Urinary bladder (tissue), 4 donors: ENCODE results near the gene OTUD7B. TPM values are rescaled to one million over a fixed set of nuclear protein-coding genes. Genes with fewer than 3 reads are reported as not detected.

Source experiments
- DNase-seq: peaks from one replicate; pipeline ENCODE4 v3.0.0-alpha.2; 2015; ENCODE audit errors: extremely low spot score
- H3K27ac ChIP-seq: one replicate; pipeline ENCODE4 v1.5.1; 2013; ENCODE audit warnings: low read depth, mild to moderate bottlenecking, moderate library complexity
- H3K36me3 ChIP-seq: one replicate; pipeline ENCODE4 v1.6.1; 2013; ENCODE audit warnings: mild to moderate bottlenecking, moderate library complexity; ENCODE audit not compliant: insufficient read depth
- H3K4me1 ChIP-seq: one replicate; pipeline ENCODE4 v1.6.1; 2013; ENCODE audit warnings: mild to moderate bottlenecking, moderate library complexity; ENCODE audit not compliant: insufficient read depth
- H3K4me3 ChIP-seq: one replicate; pipeline ENCODE4 v1.5.1; 2013; ENCODE audit warnings: low read depth, low read length
- WGBS: extraction: QIAGEN DNeasy Blood & Tissue Kit; methylation state at CpG from one replicate; pipeline ENCODE4 v1.1.7; 2013; 5-methylcytosine and 5-hydroxymethylcytosine counted together
- polyA plus RNA-seq: library from polyadenylated mRNA; stranded (reverse); fragments of 200-250 nt; gene quantifications from one replicate; pipeline ENCODE4 v1.2.3, GENCODE V29; 2013
- total RNA-seq: library from RNA; depleted of rRNA; stranded (reverse); fragments of >200 nt; gene quantifications from one replicate; pipeline ENCODE4 v1.2.3, GENCODE V29; 2014
- donor health status: healthy with polysubstance abuse.
- donor health status: healthy.

OTUD7B gene
- total and polyA plus RNA-seq, 2 donors, result 9.2 to 20.9 TPM

DNA sequence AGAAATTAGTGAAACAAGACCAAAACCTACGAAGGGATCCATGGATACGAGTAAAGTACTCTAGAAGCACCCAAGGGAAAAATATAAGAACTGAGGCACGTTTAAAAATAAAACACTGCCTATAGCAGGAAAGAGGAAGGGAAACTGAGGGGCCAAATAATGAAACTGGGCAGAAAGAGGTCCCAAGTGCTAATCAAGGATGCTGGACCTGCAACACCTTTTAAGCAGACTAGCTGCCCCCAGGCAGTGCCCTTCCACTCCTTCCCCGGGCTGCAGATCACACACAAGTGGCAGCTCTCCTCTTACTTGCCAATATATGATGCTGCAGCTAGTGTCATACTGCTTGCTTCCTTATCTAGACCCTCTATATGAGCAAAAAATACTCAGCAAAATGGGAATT, 7.6 kb upstream of the OTUD7B start:
- Histone ChIP-seq H3K4me3 (no peak overlapping the region), H3K36me3 (no peaks in the 10 kb centered on the region), H3K4me1 (peaks cover 1% of the 10 kb centered on the region), H3K27ac (no peak overlapping the region)
- DNase-seq, result no peak
- 86% methylated on average over 4 of the region's 4 CpGs for WGBS

DNA sequence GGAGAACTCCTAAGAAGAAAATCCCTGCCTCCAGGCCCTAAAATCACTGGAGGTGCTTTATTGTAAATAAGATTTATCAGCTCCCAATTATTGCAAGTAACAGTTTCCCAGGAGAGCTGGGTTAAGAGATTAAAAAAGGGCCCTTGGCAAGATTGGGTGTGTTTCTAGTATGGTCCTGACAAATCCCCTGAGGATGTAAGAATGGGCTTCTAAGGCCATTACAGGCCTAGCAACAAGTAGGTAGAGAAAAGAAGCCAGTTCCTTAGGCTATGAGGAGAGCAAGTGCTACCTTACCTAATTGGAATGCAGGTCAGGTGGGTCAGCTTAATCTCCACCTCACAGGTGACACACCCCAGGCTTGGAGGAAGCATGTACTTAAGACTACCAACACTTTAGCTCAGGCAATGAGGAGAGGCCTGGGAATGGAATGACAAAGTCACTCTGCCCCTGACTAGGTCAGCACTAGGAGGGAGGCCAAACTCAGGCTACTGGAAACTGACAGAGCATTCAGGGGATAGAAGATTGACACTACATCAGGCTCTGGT, 6.8 kb upstream of the OTUD7B start:
- DNase-seq, result no peak
- Histone ChIP-seq H3K27ac (no peak overlapping the region), H3K4me1 (peaks cover 1% of the 10 kb centered on the region), H3K4me3 (no peak overlapping the region), H3K36me3 (no peaks in the 10 kb centered on the region)

DNA sequence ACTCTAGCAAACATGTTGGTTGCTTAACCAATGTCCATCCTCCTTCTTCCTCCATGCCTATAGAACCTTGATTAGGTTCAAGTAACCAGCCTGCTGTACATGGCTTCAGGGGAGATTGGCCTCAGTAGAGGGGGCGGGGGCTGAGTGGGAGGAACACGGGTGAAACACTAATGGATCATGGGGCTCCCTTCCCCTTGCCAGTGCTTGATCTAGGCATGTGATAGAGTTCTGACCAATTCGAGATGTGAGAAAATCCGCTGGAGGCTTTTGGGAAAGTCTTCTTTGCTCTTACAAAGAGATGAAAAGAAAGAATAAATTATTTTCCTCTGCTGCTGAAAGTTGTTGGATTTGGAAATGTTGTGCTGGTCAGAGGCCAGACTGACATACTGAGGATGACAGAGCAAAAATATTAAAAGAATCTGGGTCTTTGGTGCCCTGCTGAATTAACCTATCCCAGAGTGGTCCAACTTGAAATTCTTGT, 5.2 kb upstream of the OTUD7B start:
- Histone ChIP-seq H3K4me3 (no peak overlapping the region), H3K4me1 (no peaks in the 10 kb centered on the region), H3K36me3 (no peaks in the 10 kb centered on the region), H3K27ac (no peak overlapping the region)
- no peak for DNase-seq
- WGBS, result 73% methylated on average over 4 of the region's 4 CpGs

DNA sequence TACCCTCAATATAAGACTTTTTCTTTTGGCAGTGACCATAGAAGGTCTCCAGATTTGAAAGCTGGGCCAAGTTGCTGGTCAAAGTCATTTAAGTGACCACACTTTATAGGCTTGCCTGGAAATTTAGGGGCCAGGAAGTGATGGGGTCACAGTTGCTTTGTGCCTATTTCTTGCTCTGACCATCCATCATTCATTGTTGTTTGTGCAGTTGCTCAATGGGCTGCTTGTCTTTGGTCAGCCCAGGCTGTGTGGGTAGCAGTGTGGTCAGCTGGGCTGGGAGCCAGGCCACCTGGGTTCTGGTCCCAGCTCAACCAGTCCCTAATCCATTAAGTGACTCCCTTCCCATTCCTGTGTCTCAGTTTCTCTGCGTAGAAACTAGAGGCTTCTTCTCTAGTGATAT, 2.1 kb upstream of the OTUD7B start:
- Histone ChIP-seq H3K4me1 (peaks cover 2% of the 10 kb centered on the region), H3K4me3 (no peak overlapping the region), H3K36me3 (no peaks in the 10 kb centered on the region), H3K27ac (no peak overlapping the region)
- 88% methylated on average over 1 of the region's 1 CpG for WGBS
- no peak for DNase-seq

DNA sequence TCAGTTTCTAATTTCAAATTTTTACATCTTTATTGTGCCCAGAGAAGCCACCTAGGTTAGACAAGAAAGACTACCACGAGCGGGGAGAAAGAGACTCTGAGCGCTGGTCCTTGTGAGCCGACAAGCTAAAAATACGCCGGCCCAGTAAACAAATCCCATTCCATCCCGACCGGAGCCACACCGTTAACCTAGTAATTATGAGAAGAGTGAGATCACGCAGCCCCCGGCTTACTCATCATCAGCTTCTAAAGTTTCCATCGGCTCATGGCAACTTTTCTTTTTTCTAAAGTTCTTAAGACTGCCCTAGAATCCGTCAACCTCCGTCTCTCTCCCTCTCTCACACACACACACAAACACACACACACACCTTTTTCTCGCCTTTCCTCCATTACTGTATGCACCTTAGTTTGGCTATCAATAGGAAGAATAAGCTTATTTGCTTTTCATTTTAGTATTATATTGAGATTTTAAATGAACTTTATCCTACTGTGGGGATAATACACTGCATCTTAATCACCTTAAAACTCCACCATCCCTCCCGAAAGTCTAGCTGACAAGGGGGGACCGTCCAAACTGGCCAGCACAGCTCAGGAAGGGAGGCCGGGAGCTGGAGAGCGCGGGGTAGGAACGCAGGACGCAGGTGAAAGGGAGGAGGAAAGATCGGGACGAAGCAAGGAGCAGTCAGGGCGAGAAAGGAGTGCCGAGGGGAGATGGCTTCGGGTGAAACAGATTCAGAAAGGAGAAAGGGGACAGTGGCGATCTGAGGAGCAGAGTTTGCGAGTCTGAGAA, 728 bp downstream of the OTUD7B start:
- WGBS, result 0% methylated on average over 29 of the region's 29 CpGs
- peak overlapping the region; percentile 76 for H3K4me3 ChIP-seq
- DNase-seq, result peak; percentile 51
- peaks cover 2% of the 10 kb centered on the region for H3K4me1 ChIP-seq
- peak overlapping the region; percentile 92 for H3K27ac ChIP-seq
- peaks cover 2% of the 10 kb centered on the region for H3K36me3 ChIP-seq

DNA sequence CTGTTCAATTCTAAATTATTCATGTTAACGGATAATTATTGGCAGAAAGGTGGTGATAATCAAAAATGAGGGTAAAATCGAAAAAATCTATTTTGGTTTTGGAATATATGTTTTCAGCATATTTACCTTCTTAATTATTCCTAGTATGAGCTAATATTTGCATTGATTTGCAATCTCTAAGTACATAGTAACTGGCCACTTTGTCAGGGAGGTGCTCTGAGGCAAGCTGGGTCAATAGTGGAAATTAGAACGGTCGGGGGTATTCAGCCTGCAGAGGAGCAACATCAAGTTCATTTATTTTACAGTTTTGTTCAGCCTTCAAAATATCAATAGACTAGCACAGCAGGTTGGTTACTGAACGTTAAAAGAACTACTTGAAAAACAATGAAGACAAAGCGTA, 1.8 kb downstream of the OTUD7B start:
- WGBS, result 39% methylated on average over 6 of the region's 6 CpGs
- peaks cover 2% of the 10 kb centered on the region for H3K36me3 ChIP-seq
- no peak overlapping the region for H3K27ac ChIP-seq
- DNase-seq, result no peak
- peaks cover 2% of the 10 kb centered on the region for H3K4me1 ChIP-seq
- peak overlapping the region; percentile 76 for H3K4me3 ChIP-seq

DNA sequence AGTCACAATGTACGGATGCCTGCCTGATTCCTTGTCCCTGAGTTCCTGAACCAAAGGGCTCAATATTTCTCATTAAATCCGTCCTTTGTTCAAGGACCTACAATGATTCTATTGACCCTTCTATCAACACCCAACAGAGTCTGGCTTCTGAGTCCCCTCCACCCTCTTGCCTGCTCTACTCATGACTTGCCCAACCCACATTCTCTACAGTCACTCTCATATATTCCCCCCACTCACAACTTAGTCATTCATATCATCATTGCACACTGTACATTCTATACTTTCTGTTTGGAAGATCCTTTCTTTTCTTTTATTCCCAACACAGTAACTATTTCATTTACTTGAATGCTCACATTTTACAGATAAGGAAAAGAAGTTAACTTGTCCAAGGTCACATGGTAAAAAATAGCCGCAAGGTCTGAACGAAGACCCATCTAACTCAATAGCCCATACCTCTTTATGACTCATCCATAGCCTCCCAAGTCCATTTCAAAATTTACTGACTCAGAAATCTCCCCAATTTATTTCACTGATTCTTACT, 3.6 kb downstream of the OTUD7B start:
- 91% methylated on average over 4 of the region's 4 CpGs for WGBS
- no peak for DNase-seq
- no peak overlapping the region for H3K4me3 ChIP-seq
- no peak overlapping the region for H3K27ac ChIP-seq
- H3K4me1 ChIP-seq, result peaks cover 2% of the 10 kb centered on the region
- H3K36me3 ChIP-seq, result peaks cover 2% of the 10 kb centered on the region

DNA sequence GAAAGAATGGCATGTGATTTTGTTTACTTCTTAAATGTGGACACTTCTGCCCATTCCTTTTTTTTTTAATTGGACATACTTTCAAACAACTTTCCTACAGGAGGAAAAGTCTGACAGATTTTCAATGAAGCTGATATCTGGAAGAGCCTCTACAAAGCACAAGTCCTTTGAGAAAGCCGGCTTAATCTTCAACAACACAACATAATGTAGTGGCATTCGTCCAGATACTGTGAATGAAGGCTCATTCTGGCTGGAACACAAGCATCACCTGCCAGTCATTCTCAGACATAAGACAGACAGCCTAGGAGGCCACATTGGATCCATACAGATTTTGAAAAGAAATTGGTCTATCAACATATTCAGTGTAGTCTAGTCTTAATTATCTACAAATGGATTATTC, 4.9 kb downstream of the OTUD7B start:
- H3K4me1 ChIP-seq, result peaks cover 2% of the 10 kb centered on the region
- DNase-seq, result no peak
- WGBS, result 81% methylated on average over 2 of the region's 2 CpGs
- H3K4me3 ChIP-seq, result no peak overlapping the region
- H3K36me3 ChIP-seq, result peaks cover 2% of the 10 kb centered on the region
- no peak overlapping the region for H3K27ac ChIP-seq

DNA sequence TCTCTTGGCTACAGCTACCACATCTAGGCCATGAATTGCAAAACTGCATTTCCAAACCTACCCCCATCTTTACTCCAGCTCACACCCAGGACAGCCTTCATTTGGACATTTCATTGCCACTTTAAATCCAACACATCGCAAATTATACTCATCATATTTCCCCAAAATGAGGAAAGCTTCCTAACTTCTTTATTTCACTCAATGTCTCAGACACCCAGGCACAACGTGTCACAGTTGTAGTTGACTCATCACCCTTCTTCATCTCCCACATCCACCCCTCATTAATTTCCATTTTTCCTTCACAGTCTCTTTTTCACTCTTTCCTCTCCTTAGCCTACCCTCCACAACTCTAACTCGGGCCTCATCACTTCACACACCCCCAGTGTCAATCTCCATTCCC, 6.7 kb downstream of the OTUD7B start:
- no peak for DNase-seq
- 93% methylated on average over 3 of the region's 3 CpGs for WGBS
- Histone ChIP-seq H3K4me3 (no peak overlapping the region), H3K36me3 (peaks cover 6% of the 10 kb centered on the region), H3K4me1 (peaks cover 2% of the 10 kb centered on the region), H3K27ac (no peak overlapping the region)

DNA sequence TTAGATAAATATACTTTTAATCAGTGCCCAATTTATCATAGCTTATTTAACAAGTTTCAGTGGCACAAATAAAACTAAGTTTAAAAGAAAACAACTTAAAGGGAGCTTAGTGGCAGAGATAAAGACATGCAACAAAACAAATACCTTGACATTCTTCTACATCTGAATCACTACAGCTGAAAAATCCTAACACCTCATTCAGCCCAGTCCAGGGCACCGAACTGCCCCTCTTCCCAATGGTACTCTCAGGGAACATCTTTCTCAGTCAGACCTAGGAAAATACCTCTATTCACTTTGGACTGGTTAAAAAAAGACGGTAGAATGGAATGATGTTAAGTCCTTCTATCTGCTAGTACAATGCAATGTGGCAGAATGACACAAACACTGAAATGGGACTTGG, 8.3 kb downstream of the OTUD7B start:
- H3K4me1 ChIP-seq, result peaks cover 1% of the 10 kb centered on the region
- no peak for DNase-seq
- H3K4me3 ChIP-seq, result no peak overlapping the region
- peaks cover 6% of the 10 kb centered on the region for H3K36me3 ChIP-seq
- 80% methylated on average over 2 of the region's 2 CpGs for WGBS
- no peak overlapping the region for H3K27ac ChIP-seq

DNA sequence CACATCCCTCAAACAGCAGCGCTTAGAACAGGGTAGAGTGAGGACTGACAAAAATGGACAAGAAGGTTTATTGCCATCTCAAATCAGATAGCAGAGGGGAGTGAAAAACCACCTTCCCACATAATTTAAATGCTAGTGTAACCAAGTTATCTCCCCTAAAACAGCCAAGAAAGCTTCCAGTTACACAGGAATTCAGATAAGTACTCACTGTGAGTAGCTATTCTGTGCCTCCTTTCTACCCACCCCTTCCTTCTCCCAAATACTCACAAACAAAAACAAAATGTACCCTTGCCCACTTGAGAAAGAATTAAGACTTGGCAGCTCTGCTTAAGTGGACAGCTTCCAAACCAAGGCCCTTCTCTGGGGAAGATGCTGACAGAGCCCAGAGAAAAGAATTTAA, 9.1 kb downstream of the OTUD7B start:
- Histone ChIP-seq H3K36me3 (peaks cover 6% of the 10 kb centered on the region), H3K4me3 (no peak overlapping the region), H3K4me1 (peaks cover 1% of the 10 kb centered on the region), H3K27ac (no peak overlapping the region)
- no peak for DNase-seq
- 86% methylated on average over 1 of the region's 1 CpG for WGBS

DNA sequence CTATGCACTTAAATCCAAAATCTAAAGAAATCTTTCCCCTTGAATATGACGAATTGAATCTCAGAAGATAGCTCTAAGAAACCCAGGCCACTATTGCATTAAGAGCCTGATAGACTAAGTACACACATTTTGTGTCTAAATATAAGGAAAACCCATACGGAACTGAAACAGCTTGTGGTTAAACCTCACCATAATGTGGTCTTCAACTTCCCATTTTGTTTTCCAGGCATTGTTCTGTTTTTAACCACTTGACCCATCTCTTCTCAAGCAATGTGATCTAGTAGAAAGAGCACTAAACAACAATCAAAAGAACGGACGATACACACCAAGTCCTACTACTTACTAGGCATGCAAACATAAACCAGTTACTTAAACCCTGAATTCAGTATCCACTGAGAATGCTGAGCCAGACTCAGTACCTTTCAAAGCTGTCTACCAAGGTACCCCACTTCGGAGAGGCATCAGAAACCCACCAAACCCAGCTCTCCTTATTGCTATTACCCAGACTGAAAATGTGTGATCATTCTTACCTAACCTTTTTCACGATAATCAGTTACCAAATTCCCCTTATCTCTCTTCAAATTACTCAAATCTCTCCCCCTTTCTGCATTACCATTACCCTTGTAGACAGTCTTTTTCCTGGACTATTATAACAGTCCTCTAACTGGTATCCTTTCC, 12.8 kb downstream of the OTUD7B start:
- Histone ChIP-seq H3K36me3 (peaks cover 4% of the 10 kb centered on the region), H3K27ac (no peak overlapping the region), H3K4me1 (peaks cover 1% of the 10 kb centered on the region), H3K4me3 (no peak overlapping the region)
- DNase-seq, result no peak
- WGBS, result 83% methylated on average over 6 of the region's 6 CpGs

DNA sequence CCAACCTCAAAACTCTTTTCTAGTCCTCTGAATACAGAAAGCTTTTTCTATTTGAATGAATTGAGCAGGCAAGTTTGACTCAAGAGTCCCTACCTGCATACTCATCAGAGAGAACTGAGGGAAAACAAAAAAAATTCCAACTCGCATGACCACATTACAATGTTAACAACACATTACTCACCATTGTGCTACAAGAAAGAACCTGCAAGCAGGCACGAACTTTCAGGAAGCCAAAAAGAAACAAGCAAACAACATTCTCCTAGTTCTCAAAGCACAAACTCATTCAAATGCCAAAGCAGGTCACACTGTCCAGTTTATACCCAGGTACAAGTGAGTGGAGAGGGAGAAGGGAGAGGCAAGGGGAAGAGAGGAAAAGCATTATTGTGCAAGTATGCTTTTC, 14.6 kb downstream of the OTUD7B start:
- 67% methylated on average over 2 of the region's 2 CpGs for WGBS
- Histone ChIP-seq H3K4me3 (no peak overlapping the region), H3K4me1 (peaks cover 1% of the 10 kb centered on the region), H3K36me3 (peaks cover 4% of the 10 kb centered on the region), H3K27ac (no peak overlapping the region)
- peak; percentile 47 for DNase-seq

DNA sequence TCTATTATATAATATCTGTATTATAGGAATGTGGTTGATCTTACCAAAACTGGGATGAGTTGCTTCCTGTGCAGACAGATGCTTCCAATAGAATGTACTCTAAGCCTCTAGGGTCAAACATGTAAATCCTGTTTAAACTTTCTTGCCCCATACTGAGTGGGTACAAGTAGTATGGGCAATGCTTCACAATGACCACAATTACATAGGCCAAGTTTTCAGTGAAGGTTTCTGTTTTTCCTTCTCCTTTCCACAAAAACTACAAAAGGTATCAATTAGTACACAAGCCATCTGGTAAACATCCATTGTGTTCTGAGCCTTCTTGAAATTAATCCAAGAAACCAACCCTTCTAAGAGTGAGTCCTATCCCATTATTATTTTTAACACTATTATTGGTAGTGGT, 16.8 kb downstream of the OTUD7B start:
- no peak for DNase-seq
- Histone ChIP-seq H3K27ac (no peak overlapping the region), H3K4me1 (peaks cover 1% of the 10 kb centered on the region), H3K36me3 (no peaks in the 10 kb centered on the region), H3K4me3 (no peak overlapping the region)
